HG03442 (cell line): ENCODE results near the gene TMEM139.
A peak's percentile ranks its signal among the peaks of the same experiment; 100 is the strongest.

Source experiments
- ATAC-seq: cut with Tn5 transposase; IDR thresholded peaks from one replicate; pipeline ENCODE4 v1.9.1; 2021; ENCODE audit warnings: mild to moderate bottlenecking, moderate library complexity; ENCODE audit not compliant: unreplicated experiment

Gene TMEM139

GRCh38 chr7:143321734-143322133 is 37.0 kb downstream of the TMEM139 start:
- no peak for ATAC-seq

GRCh38 chr7:143322760-143323633 is 38.2 kb downstream of the TMEM139 start:
- no peak for ATAC-seq

GRCh38 chr7:143323653-143324052 is 38.9 kb downstream of the TMEM139 start:
- no peak for ATAC-seq

GRCh38 chr7:143325240-143325639 is 40.5 kb downstream of the TMEM139 start:
- ATAC-seq = peak; percentile 45

- peak; percentile 75 for ATAC-seq
Observed at GRCh38 chr7:143327903-143328302, 43.1 kb downstream of the TMEM139 start.

- ATAC-seq = no peak
Observed at GRCh38 chr7:143329471-143330170, 44.9 kb downstream of the TMEM139 start.

GRCh38 chr7:143331179-143331801 is 46.5 kb downstream of the TMEM139 start:
- ATAC-seq = no peak

- ATAC-seq = no peak
Observed at GRCh38 chr7:143334244-143334643, 49.5 kb downstream of the TMEM139 start.

- no peak for ATAC-seq
Observed at GRCh38 chr7:143337216-143337615, 52.5 kb downstream of the TMEM139 start.
